OCI-LY1 (cell line): ENCODE measurements around the gene GLP2R.

Experiments
- H2AFZ ChIP-seq: fragments of 200-600 bp; sonication (generic), shearing (Covaris generic); 2 replicates; pipeline ENCODE4 v1.6.0; 2014; ENCODE audit warnings: antibody characterized with exemption, mild to moderate bottlenecking, low read length
- H3F3A ChIP-seq: fragments of 200-600 bp; sonication (generic), shearing (Covaris generic); 2 replicates; pipeline ENCODE4 v1.6.0; 2014; ENCODE audit warnings: mild to moderate bottlenecking, antibody characterized with exemption, low read length, moderate library complexity; ENCODE audit not compliant: insufficient read depth
- H3K27ac ChIP-seq: fragments of 200-600 bp; sonication (generic); 2 replicates; pipeline ENCODE4 v1.5.1; 2014; ENCODE audit warnings: low read length, mixed run types, mild to moderate bottlenecking, low read depth; ENCODE audit not compliant: poor library complexity, severe bottlenecking
- H3K27me3 ChIP-seq: fragments of 200-600 bp; sonication (generic); 2 replicates; pipeline ENCODE4 v1.6.0; 2014; ENCODE audit warnings: antibody characterized with exemption, mild to moderate bottlenecking, low read length, moderate library complexity; ENCODE audit not compliant: insufficient read depth
- H3K36me3 ChIP-seq: fragments of 200-600 bp; sonication (generic); 2 replicates; pipeline ENCODE4 v1.6.1; 2014; ENCODE audit warnings: mild to moderate bottlenecking, antibody characterized with exemption, low read length, moderate library complexity, mixed read lengths; ENCODE audit not compliant: insufficient read depth
- H3K4me1 ChIP-seq: fragments of 200-600 bp; sonication (generic); 2 replicates; pipeline ENCODE4 v1.5.1; 2014; ENCODE audit warnings: mild to moderate bottlenecking, low read length, moderate library complexity; ENCODE audit not compliant: insufficient read depth, severe bottlenecking
- H3K4me2 ChIP-seq: fragments of 200-600 bp; sonication (generic), shearing (Covaris generic); 2 replicates; pipeline ENCODE4 v1.6.1; 2014; ENCODE audit warnings: low read length
- H3K4me3 ChIP-seq: fragments of 200-600 bp; sonication (generic); 2 replicates; pipeline ENCODE4 v1.5.1; 2014; ENCODE audit warnings: low read length, low read depth, mild to moderate bottlenecking, mixed read lengths; ENCODE audit not compliant: poor library complexity, severe bottlenecking
- H3K79me2 ChIP-seq: fragments of 200-600 bp; shearing (Covaris generic); 2 replicates; pipeline ENCODE4 v1.6.1; 2016; ENCODE audit warnings: mixed run types, low read length, mixed read lengths; ENCODE audit not compliant: insufficient read depth
- H3K9ac ChIP-seq: fragments of 200-600 bp; sonication (generic), shearing (Covaris generic); 2 replicates; pipeline ENCODE4 v1.6.1; 2014; ENCODE audit warnings: mild to moderate bottlenecking, low read length, mixed read lengths
- H3K9me2 ChIP-seq: fragments of 200-600 bp; sonication (generic), shearing (Covaris generic); 2 replicates; pipeline ENCODE4 v1.6.1; 2014; ENCODE audit warnings: low read depth, mild to moderate bottlenecking, low read length, mixed read lengths
- H3K9me3 ChIP-seq: fragments of 200-600 bp; shearing (Covaris generic); 2 replicates; pipeline ENCODE4 v1.6.1; 2014; ENCODE audit warnings: low read length, mixed read lengths
- H4K20me1 ChIP-seq: fragments of 200-600 bp; sonication (generic), shearing (Covaris generic); 2 replicates; pipeline ENCODE4 v1.6.0; 2016; ENCODE audit warnings: mild to moderate bottlenecking, low read length; ENCODE audit not compliant: insufficient read depth
- CTCF ChIP-seq: fragments of 200-600 bp; sonication (generic), shearing (Covaris generic); IDR thresholded peaks from 2 replicates; pipeline ENCODE4 v1.5.1; 2017; ENCODE audit warnings: mild to moderate bottlenecking, antibody characterized with exemption, low read length, moderate library complexity, mixed read lengths
- EZH2 ChIP-seq: fragments of 200-600 bp; sonication (generic), shearing (Covaris generic); IDR thresholded peaks from 2 replicates; pipeline ENCODE4 v1.8.0; 2017; ENCODE audit warnings: borderline replicate concordance, mixed run types, mild to moderate bottlenecking, antibody characterized with exemption, low read length, moderate library complexity, mixed read lengths

The GLP2R gene

GRCh38 chr17:9824094-9824493 is 1.6 kb upstream of the GLP2R start:
- no peak overlapping the region for H3K27ac ChIP-seq
- no peaks in the 10 kb centered on the region for H3K9me2 ChIP-seq
- no peak overlapping the region for H3K9ac ChIP-seq
- no peaks in the 10 kb centered on the region for H3K36me3 ChIP-seq
- no peaks in the 10 kb centered on the region for H3F3A ChIP-seq
- no peaks in the 10 kb centered on the region for H4K20me1 ChIP-seq
- no peaks in the 10 kb centered on the region for H3K79me2 ChIP-seq
- H3K27me3 ChIP-seq = no peaks in the 10 kb centered on the region
- no peaks in the 10 kb centered on the region for H3K9me3 ChIP-seq
- H3K4me1 ChIP-seq = no peaks in the 10 kb centered on the region
- H3K4me3 ChIP-seq = no peak overlapping the region
- no peak overlapping the region for H3K4me2 ChIP-seq
- peak; percentile 17; the same call in 1 of the 2 replicates for TF ChIP-seq CTCF
- TF ChIP-seq EZH2 = no peak
- H2AFZ ChIP-seq = no peak overlapping the region

- H2AFZ ChIP-seq = no peak overlapping the region
- H3K9ac ChIP-seq = no peak overlapping the region
- no peaks in the 10 kb centered on the region for H3K36me3 ChIP-seq
- no peak overlapping the region for H3K4me2 ChIP-seq
- H3K27me3 ChIP-seq = no peaks in the 10 kb centered on the region
- no peak overlapping the region for H3K27ac ChIP-seq
- no peaks in the 10 kb centered on the region for H3F3A ChIP-seq
- no peak overlapping the region for H3K4me3 ChIP-seq
- no peaks in the 10 kb centered on the region for H3K9me3 ChIP-seq
- no peaks in the 10 kb centered on the region for H4K20me1 ChIP-seq
- H3K9me2 ChIP-seq = no peaks in the 10 kb centered on the region
- no peaks in the 10 kb centered on the region for H3K79me2 ChIP-seq
- TF ChIP-seq EZH2 (no peak), CTCF (no peak)
- no peaks in the 10 kb centered on the region for H3K4me1 ChIP-seq
Measured at GRCh38 chr17:9824797-9825338, 856 bp upstream of the GLP2R start.

- H2AFZ ChIP-seq = no peak overlapping the region
- no peaks in the 10 kb centered on the region for H4K20me1 ChIP-seq
- no peaks in the 10 kb centered on the region for H3K27me3 ChIP-seq
- no peak overlapping the region for H3K27ac ChIP-seq
- H3K9me2 ChIP-seq = no peaks in the 10 kb centered on the region
- H3K4me3 ChIP-seq = no peak overlapping the region
- no peaks in the 10 kb centered on the region for H3K4me1 ChIP-seq
- H3K9me3 ChIP-seq = no peaks in the 10 kb centered on the region
- H3K79me2 ChIP-seq = no peaks in the 10 kb centered on the region
- H3K4me2 ChIP-seq = no peak overlapping the region
- no peak for TF ChIP-seq CTCF
- no peak overlapping the region for H3K9ac ChIP-seq
- H3K36me3 ChIP-seq = no peaks in the 10 kb centered on the region
- H3F3A ChIP-seq = no peaks in the 10 kb centered on the region
Measured at GRCh38 chr17:9828296-9829295, 2.9 kb downstream of the GLP2R start.
